Measurements from ENCODE around the gene SLC25A36.

SLC25A36 gene

GRCh38 chr3:140953028-140953960 lies 11.7 kb downstream of the SLC25A36 start:
- H3K27ac ChIP-seq = no peak overlapping the region

GRCh38 chr3:140954576-140954975 lies 12.9 kb downstream of the SLC25A36 start:
- Histone ChIP-seq H3K9me3 (no peaks in the 10 kb centered on the region), H3K4me3 (no peak overlapping the region), H3K4me1 (peaks cover 0 to 52% (median 11%) of the 10 kb centered on the region in 4 donors), H3K36me3 (peaks cover 0 to 5% (median 3%) of the 10 kb centered on the region in 3 donors), H3K27ac (no peak overlapping the region), H3K27me3 (no peaks in the 10 kb centered on the region)
- no peak for TF ChIP-seq CTCF (IDR thresholded peaks at IDR 0.05)
- intact Hi-C loops (cut with DNase I; ENCODE audit: low total_unique reads) = no loop called here
- no peak for DNase-seq

More at GRCh38 chr3:140953028-140953960, 11.7 kb downstream of the SLC25A36 start:
- intact Hi-C loops (cut with DNase I; ENCODE audit: low total_unique reads) = no loop called here
- Histone ChIP-seq H3K36me3 (no peaks in the 10 kb centered on the region), H3K27me3 (no peaks in the 10 kb centered on the region), H3K4me3 (no peak overlapping the region), H3K9me3 (no peaks in the 10 kb centered on the region), H3K4me1 (peaks cover 0 to 62% (median 13%) of the 10 kb centered on the region in 4 donors)
- TF ChIP-seq CTCF (IDR thresholded peaks at IDR 0.05) = no peak
- DNase-seq = no peak

- H3K27me3 ChIP-seq = no peaks in the 10 kb centered on the region
- peaks cover 0 to 46% (median 8%) of the 10 kb centered on the region in 4 donors for H3K4me1 ChIP-seq
- intact Hi-C loops (cut with DNase I; ENCODE audit: low total_unique reads) = no loop called here
- no peak overlapping the region for H3K4me3 ChIP-seq
- H3K9me3 ChIP-seq = no peaks in the 10 kb centered on the region
- TF ChIP-seq CTCF (IDR thresholded peaks at IDR 0.05) = no peak
- peaks cover 3 to 11% (median 9%) of the 10 kb centered on the region in 3 donors for H3K36me3 ChIP-seq
- no peak overlapping the region for H3K27ac ChIP-seq
- DNase-seq = no peak
Measured at GRCh38 chr3:140955645-140956044, 14.0 kb downstream of the SLC25A36 start.

- Histone ChIP-seq H3K4me1 (peaks cover 0 to 40% (median 5%) of the 10 kb centered on the region in 4 donors), H3K36me3 (peaks cover 3 to 18% (median 12%) of the 10 kb centered on the region in 3 donors), H3K27me3 (no peaks in the 10 kb centered on the region), H3K4me3 (no peak overlapping the region), H3K27ac (no peak overlapping the region), H3K9me3 (no peaks in the 10 kb centered on the region)
- intact Hi-C loops (cut with DNase I; ENCODE audit: low total_unique reads) = no loop called here
- no peak for TF ChIP-seq CTCF (IDR thresholded peaks at IDR 0.05)
- no peak for DNase-seq
Measured at GRCh38 chr3:140956058-140956835, 14.6 kb downstream of the SLC25A36 start.

GRCh38 chr3:140972833-140973232 lies 31.2 kb downstream of the SLC25A36 start:
- no peaks in the 10 kb centered on the region for H3K4me1 ChIP-seq
- no peaks in the 10 kb centered on the region for H3K9me3 ChIP-seq
- no peak overlapping the region for H3K4me3 ChIP-seq
- no peak overlapping the region for H3K27ac ChIP-seq
- no peak for DNase-seq
- intact Hi-C loops (cut with DNase I; ENCODE audit: low total_unique reads) = loop anchor here (10.0 kb wide), 1 partner anchor 58 kb away; no protein-coding TSS in a partner anchor
- H3K36me3 ChIP-seq = peaks cover 23 to 27% (median 26%) of the 10 kb centered on the region in 3 donors
- TF ChIP-seq CTCF (IDR thresholded peaks at IDR 0.05) = no peak
- H3K27me3 ChIP-seq = no peaks in the 10 kb centered on the region

Data from tibial artery (tissue), 4 donors.